Gastroesophageal sphincter (tissue), 3 donors: ENCODE data around the gene KCNIP4.

Experiments
- CTCF ChIP-seq, 4 experiments: fragments of 200-600 bp in 2 of 4; fragments of 450-650 bp in 2 of 4; sonication (generic) in 1 of 4; IDR thresholded peaks; one replicate each; pipeline ENCODE4 v1.5.1; 2017 to 2019; ENCODE audit warnings: antibody characterized with exemption in 4 of 4, mild to moderate bottlenecking in 2 of 4, moderate library complexity in 2 of 4
- POLR2A ChIP-seq, 2 donors: fragments of 450-650 bp; IDR thresholded peaks; one replicate each; pipeline ENCODE4 v1.6.1; 2017; ENCODE audit warnings: antibody characterized with exemption in 2 of 2, mild to moderate bottlenecking in 2 of 2, moderate library complexity in 1 of 2
- POLR2AphosphoS5 ChIP-seq: sonication (generic); formaldehyde crosslinking; IDR thresholded peaks from one replicate; pipeline ENCODE4 v1.6.1; 2017; ENCODE audit warnings: antibody characterized with exemption

- no peak for TF ChIP-seq CTCF (IDR thresholded peaks at IDR 0.05)
- TF ChIP-seq POLR2A (IDR thresholded peaks at IDR 0.05) = no peak
- TF ChIP-seq POLR2AphosphoS5 = no peak
Observed at GRCh38 chr4:21901831-21902230, 46.7 kb downstream of the KCNIP4 start.
